SU-DHL-6 (cell line): ENCODE data around the gene PLEKHJ1.

Experiments
- H2AFZ ChIP-seq: fragments of 200-600 bp; sonication (generic); 2 replicates; pipeline ENCODE4 v1.6.1; 2014; ENCODE audit warnings: low read depth, mild to moderate bottlenecking, moderate library complexity, mixed read lengths, antibody characterized with exemption, low read length; ENCODE audit not compliant: severe bottlenecking
- H3F3A ChIP-seq: fragments of 200-600 bp; shearing (Covaris generic); 2 replicates; pipeline ENCODE4 v1.6.0; 2016; ENCODE audit warnings: antibody characterized with exemption, mild to moderate bottlenecking; ENCODE audit not compliant: insufficient read depth
- H3K27ac ChIP-seq: fragments of 200-600 bp; sonication (generic); 2 replicates; pipeline ENCODE4 v1.5.1; 2016; ENCODE audit warnings: low read depth, mild to moderate bottlenecking, low read length, moderate library complexity, mixed read lengths
- H3K27me3 ChIP-seq: fragments of 200-600 bp; sonication (generic), shearing (Covaris generic); 2 replicates; pipeline ENCODE4 v1.6.0; 2014; ENCODE audit warnings: mild to moderate bottlenecking, low read length
- H3K36me3 ChIP-seq: fragments of 200-600 bp; sonication (generic); 2 replicates; pipeline ENCODE4 v1.6.1; 2014; ENCODE audit warnings: mild to moderate bottlenecking, low read length, mixed read lengths
- H3K4me2 ChIP-seq: fragments of 300-600, 200-600 bp; shearing (Covaris generic), sonication (generic); 2 replicates; pipeline ENCODE4 v1.6.0; 2014; ENCODE audit warnings: low read length, low read depth, mild to moderate bottlenecking; ENCODE audit not compliant: poor library complexity, severe bottlenecking
- H3K4me3 ChIP-seq: fragments of 200-600 bp; sonication (generic); 2 replicates; pipeline ENCODE4 v1.5.1; 2014; ENCODE audit warnings: antibody characterized with exemption, low read length, mild to moderate bottlenecking, mixed read lengths; ENCODE audit not compliant: insufficient read depth, poor library complexity, severe bottlenecking
- H3K79me2 ChIP-seq: fragments of 200-600 bp; sonication (generic); 2 replicates; pipeline ENCODE4 v1.6.1; 2014; ENCODE audit warnings: mild to moderate bottlenecking, low read length, moderate library complexity; ENCODE audit not compliant: insufficient read depth
- H3K9ac ChIP-seq: fragments of 200-600 bp; sonication (generic); 2 replicates; pipeline ENCODE4 v1.7.0; 2014; ENCODE audit warnings: mild to moderate bottlenecking, low read length
- H3K9me2 ChIP-seq: fragments of 200-600 bp; sonication (generic); replicated peaks from 2 replicates; pipeline ENCODE4 v1.6.1; 2014; ENCODE audit warnings: low read length; ENCODE audit not compliant: insufficient read depth
- H3K9me3 ChIP-seq: fragments of 200-600 bp; sonication (generic); 2 replicates; pipeline ENCODE4 v1.6.1; 2014; ENCODE audit warnings: low read length, mixed read lengths; ENCODE audit not compliant: insufficient read depth
- H4K20me1 ChIP-seq: fragments of 200-600 bp; sonication (generic); 2 replicates; pipeline ENCODE4 v1.6.1; 2014; ENCODE audit warnings: low read depth, mild to moderate bottlenecking, antibody characterized with exemption, low read length, moderate library complexity, mixed read lengths
- EZH2phosphoT487 ChIP-seq: fragments of 200-600 bp; sonication (generic), shearing (Covaris generic); conservative IDR thresholded peaks from 2 replicates; pipeline ENCODE4 v1.6.1; 2018; ENCODE audit warnings: mild to moderate bottlenecking, antibody characterized with exemption, low read length, moderate library complexity, mixed read lengths
- TF ChIP-seq, protein P1 (sequence below): fragments of 200-600 bp; sonication (generic); IDR thresholded peaks from one replicate; pipeline ENCODE4 v1.5.1; 2017; ENCODE audit warnings: antibody characterized with exemption, mild to moderate bottlenecking, low read length, moderate library complexity; ENCODE audit not compliant: insufficient read depth, poor library complexity, severe bottlenecking

The PLEKHJ1 gene

DNA sequence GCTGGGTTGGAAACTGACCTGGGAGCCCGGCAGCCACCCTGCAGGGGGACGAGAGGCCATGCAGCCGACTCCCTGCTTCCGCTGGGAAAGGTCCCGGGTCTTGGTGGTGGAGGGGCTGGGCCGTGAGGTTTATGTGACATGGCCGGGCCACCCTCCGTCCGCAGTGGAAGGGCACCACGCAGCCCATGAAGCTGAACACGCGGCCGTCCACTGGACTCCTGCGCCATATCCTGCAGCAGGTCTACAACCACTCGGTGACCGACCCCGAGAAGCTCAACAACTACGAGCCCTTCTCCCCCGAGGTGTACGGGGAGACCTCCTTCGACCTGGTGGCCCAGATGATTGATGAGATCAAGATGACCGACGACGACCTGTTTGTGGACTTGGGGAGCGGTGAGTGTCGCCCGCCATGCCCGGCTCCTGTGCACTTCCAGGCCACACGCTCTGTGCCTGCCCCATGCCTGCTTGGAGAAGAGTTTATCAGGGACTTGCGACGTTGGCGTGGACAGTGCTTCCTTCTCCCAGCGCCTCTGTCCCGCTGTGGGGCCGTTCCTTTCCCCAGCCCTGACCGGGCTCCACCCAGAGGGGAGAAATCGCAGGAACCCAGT lies 45.2 kb downstream of the PLEKHJ1 start:
- Histone ChIP-seq H2AFZ (no peak overlapping the region), H3K79me2 (peaks cover 18% of the 10 kb centered on the region; the same call in 1 of the 2 replicates), H3K4me2 (no peak overlapping the region), H3K9me2 (no peaks in the 10 kb centered on the region), H3F3A (no peaks in the 10 kb centered on the region), H3K9ac (no peak overlapping the region), H4K20me1 (peaks cover 3% of the 10 kb centered on the region; the same call in 1 of the 2 replicates), H3K9me3 (no peaks in the 10 kb centered on the region), H3K27me3 (no peaks in the 10 kb centered on the region), H3K36me3 (no peaks in the 10 kb centered on the region), H3K4me3 (no peak overlapping the region), H3K27ac (no peak overlapping the region)
- no peak for TF ChIP-seq EZH2phosphoT487
- TF ChIP-seq, protein P1, sequence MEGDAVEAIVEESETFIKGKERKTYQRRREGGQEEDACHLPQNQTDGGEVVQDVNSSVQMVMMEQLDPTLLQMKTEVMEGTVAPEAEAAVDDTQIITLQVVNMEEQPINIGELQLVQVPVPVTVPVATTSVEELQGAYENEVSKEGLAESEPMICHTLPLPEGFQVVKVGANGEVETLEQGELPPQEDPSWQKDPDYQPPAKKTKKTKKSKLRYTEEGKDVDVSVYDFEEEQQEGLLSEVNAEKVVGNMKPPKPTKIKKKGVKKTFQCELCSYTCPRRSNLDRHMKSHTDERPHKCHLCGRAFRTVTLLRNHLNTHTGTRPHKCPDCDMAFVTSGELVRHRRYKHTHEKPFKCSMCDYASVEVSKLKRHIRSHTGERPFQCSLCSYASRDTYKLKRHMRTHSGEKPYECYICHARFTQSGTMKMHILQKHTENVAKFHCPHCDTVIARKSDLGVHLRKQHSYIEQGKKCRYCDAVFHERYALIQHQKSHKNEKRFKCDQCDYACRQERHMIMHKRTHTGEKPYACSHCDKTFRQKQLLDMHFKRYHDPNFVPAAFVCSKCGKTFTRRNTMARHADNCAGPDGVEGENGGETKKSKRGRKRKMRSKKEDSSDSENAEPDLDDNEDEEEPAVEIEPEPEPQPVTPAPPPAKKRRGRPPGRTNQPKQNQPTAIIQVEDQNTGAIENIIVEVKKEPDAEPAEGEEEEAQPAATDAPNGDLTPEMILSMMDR, result no peak

DNA sequence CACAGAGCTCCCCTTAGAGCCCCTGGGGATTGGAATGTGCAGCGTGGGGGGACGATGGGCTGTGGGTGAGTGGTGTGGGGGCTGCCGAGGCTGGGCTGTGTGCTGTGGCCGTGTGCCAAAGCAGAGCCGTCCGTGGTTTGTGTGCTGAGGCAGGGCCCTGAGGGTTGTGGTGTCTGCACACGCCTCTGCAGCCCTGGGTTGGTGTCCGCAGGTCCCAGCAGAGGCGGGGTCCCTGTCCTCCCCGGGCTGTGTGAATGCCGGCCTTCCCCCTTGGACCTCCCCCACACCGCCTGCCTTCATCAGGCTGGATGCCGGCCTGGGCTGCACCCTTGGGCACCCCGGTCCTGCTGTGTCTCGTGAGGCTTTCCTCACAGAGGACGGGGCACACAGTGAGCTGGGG lies 46.2 kb downstream of the PLEKHJ1 start:
- no peak overlapping the region for H2AFZ ChIP-seq
- no peaks in the 10 kb centered on the region for H3F3A ChIP-seq
- H3K27me3 ChIP-seq, result no peaks in the 10 kb centered on the region
- H4K20me1 ChIP-seq, result peaks cover 3% of the 10 kb centered on the region; the same call in 1 of the 2 replicates
- H3K9ac ChIP-seq, result no peak overlapping the region
- H3K79me2 ChIP-seq, result peaks cover 14% of the 10 kb centered on the region; the same call in 1 of the 2 replicates
- H3K27ac ChIP-seq, result no peak overlapping the region
- H3K4me3 ChIP-seq, result no peak overlapping the region
- TF ChIP-seq, protein P1, result no peak
- TF ChIP-seq EZH2phosphoT487, result no peak
- H3K9me3 ChIP-seq, result no peaks in the 10 kb centered on the region
- no peaks in the 10 kb centered on the region for H3K9me2 ChIP-seq
- H3K36me3 ChIP-seq, result no peaks in the 10 kb centered on the region
- no peak overlapping the region for H3K4me2 ChIP-seq

- Histone ChIP-seq H3K9me2 (no peaks in the 10 kb centered on the region), H3F3A (no peaks in the 10 kb centered on the region), H3K27ac (no peak overlapping the region), H3K4me3 (no peak overlapping the region), H3K4me2 (no peak overlapping the region), H3K27me3 (no peaks in the 10 kb centered on the region), H3K36me3 (no peaks in the 10 kb centered on the region), H3K9ac (no peak overlapping the region), H2AFZ (no peak overlapping the region), H3K9me3 (no peaks in the 10 kb centered on the region), H3K79me2 (peaks cover 24% of the 10 kb centered on the region), H4K20me1 (peaks cover 3% of the 10 kb centered on the region; the same call in 1 of the 2 replicates)
- no peak for TF ChIP-seq EZH2phosphoT487
- TF ChIP-seq, protein P1, result no peak
Measured at GRCh38 chr19:2188708-2189385, 47.3 kb downstream of the PLEKHJ1 start.
